Stromal cell of bone marrow (primary cell): Measurements from ENCODE around the gene PLOD3.

ENCODE experiments used
- DNase-seq: peaks from one replicate; pipeline ENCODE4 v3.0.0-alpha.2; 2012; ENCODE audit warnings: low read depth

PLOD3 gene

GRCh38 chr7:101164071-101164840, 53.1 kb downstream of the PLOD3 start:
- no peak for DNase-seq

GRCh38 chr7:101163279-101164070, 53.9 kb downstream of the PLOD3 start:
- no peak for DNase-seq

GRCh38 chr7:101162551-101163278, 54.7 kb downstream of the PLOD3 start:
- no peak for DNase-seq

GRCh38 chr7:101161692-101162471, 55.5 kb downstream of the PLOD3 start:
- no peak for DNase-seq

GRCh38 chr7:101160910-101161309, 56.5 kb downstream of the PLOD3 start:
- DNase-seq, result no peak

- DNase-seq, result no peak
These were observed 57.4 kb downstream of the PLOD3 start for GRCh38 chr7:101159696-101160674.

- no peak for DNase-seq
These were observed 60.4 kb downstream of the PLOD3 start for GRCh38 chr7:101156866-101157589.

GRCh38 chr7:101156277-101156676, 61.1 kb downstream of the PLOD3 start:
- no peak for DNase-seq
